OCI-LY7 (cell line): Measurements from ENCODE around the gene TAF4.

ENCODE experiments used
- CTCF ChIP-seq: fragments of 200-600 bp; sonication (generic); conservative IDR thresholded peaks from 2 replicates; pipeline ENCODE4 v1.5.1; 2014; ENCODE audit warnings: mild to moderate bottlenecking, antibody characterized with exemption, low read length, moderate library complexity, mixed read lengths
- EZH2phosphoT487 ChIP-seq: fragments of 200-600 bp; sonication (generic); IDR thresholded peaks from 2 replicates; pipeline ENCODE4 v1.6.1; 2018; ENCODE audit warnings: low read depth, borderline replicate concordance, mild to moderate bottlenecking, mixed run types, antibody characterized with exemption, low read length, moderate library complexity, mixed read lengths

DNA sequence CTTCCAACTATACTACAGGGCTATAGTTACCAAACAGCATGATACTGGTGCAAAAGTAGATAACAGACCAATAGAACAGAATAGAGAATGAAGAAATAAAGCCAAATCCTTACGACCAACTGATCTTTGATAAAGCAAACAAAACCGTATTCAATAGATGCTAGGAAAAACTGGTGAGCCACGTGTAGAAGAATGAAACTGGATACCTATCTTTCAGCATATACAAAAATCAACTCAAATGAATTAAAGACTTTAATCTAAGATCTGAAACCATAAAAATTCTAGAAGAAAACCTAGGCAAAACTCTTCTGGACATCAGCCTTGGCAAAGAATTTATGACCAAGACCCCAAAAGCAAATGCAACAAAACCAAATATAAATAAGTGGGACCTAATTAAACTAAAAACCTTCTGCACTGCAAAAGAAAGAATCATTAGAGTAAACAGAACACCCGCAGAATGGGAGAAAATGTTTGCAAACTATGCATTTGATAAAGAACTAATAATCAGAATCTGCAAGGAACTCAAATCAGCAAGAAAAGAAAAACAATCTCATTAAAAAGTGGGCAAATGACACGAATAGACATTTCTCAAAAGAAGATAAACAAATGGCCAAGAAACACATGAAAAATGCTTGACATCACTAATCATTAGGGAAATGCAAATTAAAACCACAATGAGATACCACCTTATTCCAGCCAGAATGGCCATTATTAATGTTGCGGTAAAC is 109.8 kb downstream of the TAF4 start:
- no peak for TF ChIP-seq CTCF
- TF ChIP-seq EZH2phosphoT487 = no peak
